HEK293 (cell line): ENCODE measurements around the gene AOAH.

Source experiments
- CTCF ChIA-PET: fragments of 350-600 bp; formaldehyde crosslinking; extraction: SDS; loops from one replicate; lab custom pipeline; 2021; ENCODE audit warnings: antibody characterized with exemption; lab: Yijun Ruan, JAX
- POLR2A ChIA-PET: fragments of 300-600 bp; formaldehyde crosslinking; extraction: SDS; loops from one replicate; lab custom pipeline; 2020; ENCODE audit warnings: antibody characterized with exemption, inconsistent platforms; lab: Yijun Ruan, JAX
- H3K27ac ChIP-seq: fragments of 200-500 bp; sonication (Bioruptor generic); 2 replicates; pipeline ENCODE4 v1.5.1; 2014; ENCODE audit warnings: low read depth, low read length, control low read depth, inconsistent platforms; ENCODE audit errors: extremely low read depth
- H3K36me3 ChIP-seq, 2 experiments: fragments of 200-500 bp in 1 of 2; sonication (Bioruptor generic) in 1 of 2; 1 replicate in 1 of 2; 2 replicates in 1 of 2; pipeline ENCODE4 v1.5.1; 2014 to 2017; ENCODE audit warnings: inconsistent platforms in 2 of 2, low read length in 2 of 2; ENCODE audit not compliant: control insufficient read depth in 2 of 2, insufficient read depth in 1 of 2
- H3K4me1 ChIP-seq: fragments of 200-500 bp; sonication (Bioruptor generic); 2 replicates; pipeline ENCODE4 v1.5.1; 2014; ENCODE audit warnings: mild to moderate bottlenecking, low read length, inconsistent platforms; ENCODE audit not compliant: control insufficient read depth, insufficient read depth
- H3K4me3 ChIP-seq: 2 replicates; pipeline ENCODE4 v1.5.1; 2011; ENCODE audit warnings: low read depth, mild to moderate bottlenecking, control low read depth, low read length, moderate library complexity
- H3K9me3 ChIP-seq: fragments of 200-500 bp; sonication (Bioruptor generic); 2 replicates; pipeline ENCODE4 v1.5.1; 2014; ENCODE audit warnings: low read depth, low read length, inconsistent platforms; ENCODE audit not compliant: control insufficient read depth, insufficient read depth
- AEBP2 ChIP-seq: fragments of 450-650 bp; formaldehyde crosslinking; IDR thresholded peaks from 2 replicates; pipeline ENCODE4 v1.5.1; 2016; ENCODE audit warnings: missing biosample characterization, missing genetic modification characterization, borderline replicate concordance
- ATF2 ChIP-seq: fragments of 450-650 bp; formaldehyde crosslinking; IDR thresholded peaks from 2 replicates; pipeline ENCODE4 v1.5.1; 2016; ENCODE audit warnings: missing biosample characterization, missing genetic modification characterization, low read depth
- HOXC10 ChIP-seq: sonication (generic); formaldehyde crosslinking; IDR thresholded peaks from 2 replicates; pipeline ENCODE4 v1.8.1; 2023; ENCODE audit warnings: mild to moderate bottlenecking, missing genetic modification reagents
- PATZ1 ChIP-seq: fragments of 450-650 bp; formaldehyde crosslinking; IDR thresholded peaks from 2 replicates; pipeline ENCODE4 v1.5.1; 2016; ENCODE audit warnings: missing biosample characterization, missing genetic modification characterization
- PBX3 ChIP-seq: sonication (generic); formaldehyde crosslinking; IDR thresholded peaks from 2 replicates; pipeline ENCODE4 v1.8.1; 2022; ENCODE audit warnings: mild to moderate bottlenecking, moderate library complexity, missing genetic modification reagents
- PRDM10 ChIP-seq: fragments of 450-650 bp; formaldehyde crosslinking; IDR thresholded peaks from 2 replicates; pipeline ENCODE4 v1.5.1; 2016; ENCODE audit warnings: missing biosample characterization, missing genetic modification characterization
- SALL2 ChIP-seq: fragments of 450-650 bp; formaldehyde crosslinking; IDR thresholded peaks from 2 replicates; pipeline ENCODE4 v1.5.0; 2017; ENCODE audit warnings: missing biosample characterization, mild to moderate bottlenecking, missing genetic modification characterization, borderline replicate concordance
- SCRT1 ChIP-seq: fragments of 450-650 bp; formaldehyde crosslinking; IDR thresholded peaks from 2 replicates; pipeline ENCODE4 v1.5.1; 2016; ENCODE audit warnings: missing biosample characterization, missing genetic modification characterization, borderline replicate concordance
- ZBTB17 ChIP-seq: fragments of 450-650 bp; formaldehyde crosslinking; IDR thresholded peaks from 2 replicates; pipeline ENCODE4 v1.5.1; 2016; ENCODE audit warnings: missing biosample characterization, missing genetic modification characterization
- ZNF112 ChIP-seq: fragments of 450-650 bp; formaldehyde crosslinking; IDR thresholded peaks from 2 replicates; pipeline ENCODE4 v1.5.0; 2017; ENCODE audit warnings: missing biosample characterization, missing genetic modification characterization
- ZNF140 ChIP-seq: fragments of 450-650 bp; formaldehyde crosslinking; IDR thresholded peaks from 2 replicates; pipeline ENCODE4 v1.5.1; 2016; ENCODE audit warnings: missing biosample characterization, missing genetic modification characterization
- ZNF202 ChIP-seq: fragments of 450-650 bp; formaldehyde crosslinking; IDR thresholded peaks from 2 replicates; pipeline ENCODE4 v1.5.1; 2016; ENCODE audit warnings: missing biosample characterization, missing genetic modification characterization, borderline replicate concordance
- ZNF274 ChIP-seq, 2 experiments: fragments of 200-500 bp in 1 of 2; fragments of 450-650 bp in 1 of 2; sonication (Bioruptor generic) in 1 of 2; formaldehyde crosslinking in 1 of 2; IDR thresholded peaks; 2 replicates each; pipeline versions ENCODE4 v1.5.1 to v1.6.1; 2014 to 2016; ENCODE audit warnings: borderline replicate concordance in 1 of 2, inconsistent platforms in 1 of 2, low read length in 1 of 2, missing biosample characterization in 1 of 2, missing genetic modification characterization in 1 of 2
- ZNF292 ChIP-seq: fragments of 450-650 bp; formaldehyde crosslinking; IDR thresholded peaks from 2 replicates; pipeline ENCODE4 v1.5.1; 2016; ENCODE audit warnings: low read depth, missing biosample characterization, missing genetic modification characterization, borderline replicate concordance
- ZNF398 ChIP-seq: fragments of 450-650 bp; formaldehyde crosslinking; IDR thresholded peaks from 2 replicates; pipeline ENCODE4 v1.5.1; 2017; ENCODE audit warnings: missing biosample characterization, missing genetic modification characterization
- ZNF416 ChIP-seq: fragments of 450-650 bp; formaldehyde crosslinking; IDR thresholded peaks from 2 replicates; pipeline ENCODE4 v1.5.1; 2016; ENCODE audit warnings: missing biosample characterization, missing genetic modification characterization
- ZNF549 ChIP-seq: fragments of 450-650 bp; IDR thresholded peaks from 2 replicates; pipeline ENCODE4 v1.5.1; 2018; ENCODE audit warnings: missing biosample characterization, missing genetic modification characterization, mild to moderate bottlenecking, inconsistent platforms, moderate library complexity
- ZNF791 ChIP-seq: fragments of 450-650 bp; formaldehyde crosslinking; IDR thresholded peaks from 2 replicates; pipeline ENCODE4 v1.5.1; 2016; ENCODE audit warnings: missing biosample characterization, missing genetic modification characterization
- ZNF843 ChIP-seq: fragments of 450-650 bp; formaldehyde crosslinking; IDR thresholded peaks from 2 replicates; pipeline ENCODE4 v1.5.1; 2016; ENCODE audit warnings: missing biosample characterization, missing genetic modification characterization

AOAH gene

GRCh38 chr7:36583318-36583717, 141.0 kb downstream of the AOAH start (continued):
- no peak for TF ChIP-seq ZNF843 (tag by site-specific recombination)
- no peak for TF ChIP-seq ZBTB17 (tag by site-specific recombination)
- TF ChIP-seq, all 188 proteins: peak for 0

- H3K36me3 ChIP-seq = no peaks in the 10 kb centered on the region
- no peak overlapping the region for H3K27ac ChIP-seq
- no peaks in the 10 kb centered on the region for H3K4me1 ChIP-seq
- TF ChIP-seq ZNF549 (tag by site-specific recombination) (no peak), ZNF416 (no peak), PRDM10 (tag by site-specific recombination) (no peak), ZNF791 (tag by site-specific recombination) (no peak), ZNF202 (tag by site-specific recombination) (no peak), ZNF292 (tag by site-specific recombination) (no peak), AEBP2 (tag by site-specific recombination) (no peak), PATZ1 (tag by site-specific recombination) (no peak), ZNF112 (no peak), SALL2 (tag by site-specific recombination) (no peak), ZNF398 (no peak), SCRT1 (tag by site-specific recombination) (no peak), HOXC10 (CRISPR knock-in tag) (no peak), ZNF274 (IDR thresholded peaks at IDR 0.05; ENCODE audit: low read length) (no peak), ZNF274 (tag by site-specific recombination; IDR thresholded peaks at IDR 0.05; ENCODE audit: borderline replicate concordance) (no peak), PBX3 (CRISPR knock-in tag) (no peak), ZNF140 (tag by site-specific recombination) (no peak), ATF2 (tag by site-specific recombination) (no peak)
- H3K4me3 ChIP-seq = no peak overlapping the region
- ChIA-PET POLR2A (no interaction called here), CTCF (no interaction called here)
- no peaks in the 10 kb centered on the region; the same call in 1 of the 2 replicates for H3K9me3 ChIP-seq
Measured at GRCh38 chr7:36575832-36576231, 148.5 kb downstream of the AOAH start.
